Gastroesophageal sphincter (tissue), 3 donors: ENCODE data around the gene IER5L.

ENCODE experiments used
- EP300 ChIP-seq: sonication (generic); formaldehyde crosslinking; IDR thresholded peaks from one replicate; pipeline ENCODE4 v1.6.1; 2017; ENCODE audit warnings: antibody characterized with exemption, mild to moderate bottlenecking
- POLR2A ChIP-seq, 2 donors: fragments of 450-650 bp; IDR thresholded peaks; one replicate each; pipeline ENCODE4 v1.6.1; 2017; ENCODE audit warnings: antibody characterized with exemption in 2 of 2, mild to moderate bottlenecking in 2 of 2, moderate library complexity in 1 of 2
- TF ChIP-seq, protein P1 (sequence below), 4 experiments: fragments of 200-600 bp in 2 of 4; fragments of 450-650 bp in 2 of 4; sonication (generic) in 1 of 4; IDR thresholded peaks; one replicate each; pipeline ENCODE4 v1.5.1; 2017 to 2019; ENCODE audit warnings: antibody characterized with exemption in 4 of 4, mild to moderate bottlenecking in 2 of 4, moderate library complexity in 2 of 4

DNA sequence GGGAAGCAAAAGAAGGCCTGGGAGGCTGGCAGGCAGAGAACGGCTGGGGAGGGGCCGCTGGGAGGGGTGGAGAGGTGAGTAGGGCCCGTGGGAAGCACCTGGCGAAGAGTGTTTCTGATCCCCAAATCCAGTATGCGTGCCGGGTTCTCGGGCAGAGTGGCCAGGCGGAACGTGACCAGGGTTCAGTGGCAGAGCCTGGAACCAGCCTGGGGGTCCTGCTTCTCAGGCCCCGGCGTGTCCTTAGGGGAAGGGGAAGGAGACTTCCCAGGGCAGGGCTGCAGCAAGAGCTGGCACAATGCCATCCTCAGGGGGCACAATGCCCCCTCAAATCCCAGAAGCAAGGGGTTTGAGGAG, 25.5 kb upstream of the IER5L start:
- TF ChIP-seq, protein P1, sequence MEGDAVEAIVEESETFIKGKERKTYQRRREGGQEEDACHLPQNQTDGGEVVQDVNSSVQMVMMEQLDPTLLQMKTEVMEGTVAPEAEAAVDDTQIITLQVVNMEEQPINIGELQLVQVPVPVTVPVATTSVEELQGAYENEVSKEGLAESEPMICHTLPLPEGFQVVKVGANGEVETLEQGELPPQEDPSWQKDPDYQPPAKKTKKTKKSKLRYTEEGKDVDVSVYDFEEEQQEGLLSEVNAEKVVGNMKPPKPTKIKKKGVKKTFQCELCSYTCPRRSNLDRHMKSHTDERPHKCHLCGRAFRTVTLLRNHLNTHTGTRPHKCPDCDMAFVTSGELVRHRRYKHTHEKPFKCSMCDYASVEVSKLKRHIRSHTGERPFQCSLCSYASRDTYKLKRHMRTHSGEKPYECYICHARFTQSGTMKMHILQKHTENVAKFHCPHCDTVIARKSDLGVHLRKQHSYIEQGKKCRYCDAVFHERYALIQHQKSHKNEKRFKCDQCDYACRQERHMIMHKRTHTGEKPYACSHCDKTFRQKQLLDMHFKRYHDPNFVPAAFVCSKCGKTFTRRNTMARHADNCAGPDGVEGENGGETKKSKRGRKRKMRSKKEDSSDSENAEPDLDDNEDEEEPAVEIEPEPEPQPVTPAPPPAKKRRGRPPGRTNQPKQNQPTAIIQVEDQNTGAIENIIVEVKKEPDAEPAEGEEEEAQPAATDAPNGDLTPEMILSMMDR (IDR thresholded peaks at IDR 0.05), result no peak
- TF ChIP-seq EP300 (no peak), POLR2A (IDR thresholded peaks at IDR 0.05) (no peak)
